NCI-H2227 (cell line): ENCODE data around the gene CCDC187.
A peak's percentile ranks its signal among the peaks of the same experiment; 100 is the strongest.

Source experiments
- DNase-seq: peaks from one replicate; lab custom pipeline; 2025; ENCODE audit not compliant: unreplicated experiment; lab: John Stamatoyannopoulos, UW

Gene CCDC187

DNA sequence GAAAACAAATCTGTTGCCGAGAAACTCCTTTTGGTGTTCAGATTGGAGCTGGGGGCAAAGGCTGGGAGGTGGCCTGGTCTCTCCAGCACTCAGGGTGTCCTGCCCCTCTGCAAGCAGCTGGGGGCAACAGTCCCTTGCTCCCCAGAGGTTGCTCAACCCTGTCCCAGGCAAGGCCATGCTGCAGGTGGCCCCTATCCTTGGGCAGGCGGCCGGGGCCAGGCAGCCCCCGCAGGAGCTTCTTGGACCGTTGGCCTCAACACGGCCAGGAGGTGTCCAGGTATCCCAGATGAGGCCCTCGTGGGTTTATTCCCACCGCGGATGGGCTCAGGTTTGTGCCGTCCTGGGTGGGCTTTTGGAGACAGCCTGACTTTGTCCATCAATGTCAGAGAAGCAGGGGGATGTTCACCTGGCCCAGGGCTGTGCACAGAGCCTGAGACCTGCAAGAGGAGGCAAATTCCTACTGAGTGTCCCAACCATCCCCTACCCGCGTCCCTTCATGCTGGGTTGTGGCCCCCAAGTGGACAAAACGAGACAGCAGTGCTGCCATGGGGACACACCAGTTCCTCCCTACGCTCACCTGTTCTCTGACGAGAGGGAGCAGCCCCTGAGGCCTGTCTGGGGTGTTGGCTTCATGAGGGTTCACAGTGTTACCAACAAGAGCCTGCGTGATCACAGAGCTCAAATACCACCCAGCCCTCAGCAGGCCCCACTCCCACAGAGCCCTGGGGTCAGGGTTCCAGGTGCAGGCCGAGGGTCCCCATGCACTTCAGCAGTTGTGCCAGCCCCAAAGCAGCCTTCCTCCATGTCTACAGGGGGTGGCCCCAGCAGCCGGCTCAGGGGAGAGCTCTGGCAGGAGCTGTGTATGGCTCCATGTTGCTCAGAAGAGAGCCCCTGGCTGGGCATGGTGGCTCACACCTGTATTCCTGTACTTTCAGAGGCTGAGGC, 9.5 kb upstream of the CCDC187 start:
- DNase-seq, result no peak

DNA sequence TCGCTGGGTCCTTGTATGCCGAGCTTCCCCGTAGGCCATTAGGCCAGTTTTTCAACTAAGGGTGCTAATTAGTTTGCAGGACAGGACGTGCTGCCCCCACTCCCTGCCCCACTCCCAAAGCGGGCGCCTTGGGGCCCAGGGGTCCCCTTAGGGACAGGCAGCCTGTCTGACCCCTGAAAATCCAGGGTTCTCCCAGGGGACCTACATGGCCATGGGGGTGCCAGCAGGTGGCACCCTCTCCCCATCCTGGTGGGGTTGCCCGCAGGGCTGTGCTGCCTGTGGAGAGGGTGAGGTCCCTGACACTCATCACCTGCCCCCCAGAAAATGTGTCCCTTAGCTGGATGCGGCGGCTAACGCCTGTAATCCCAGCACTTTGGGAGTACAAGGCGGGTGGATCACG, 8.5 kb upstream of the CCDC187 start:
- no peak for DNase-seq

DNA sequence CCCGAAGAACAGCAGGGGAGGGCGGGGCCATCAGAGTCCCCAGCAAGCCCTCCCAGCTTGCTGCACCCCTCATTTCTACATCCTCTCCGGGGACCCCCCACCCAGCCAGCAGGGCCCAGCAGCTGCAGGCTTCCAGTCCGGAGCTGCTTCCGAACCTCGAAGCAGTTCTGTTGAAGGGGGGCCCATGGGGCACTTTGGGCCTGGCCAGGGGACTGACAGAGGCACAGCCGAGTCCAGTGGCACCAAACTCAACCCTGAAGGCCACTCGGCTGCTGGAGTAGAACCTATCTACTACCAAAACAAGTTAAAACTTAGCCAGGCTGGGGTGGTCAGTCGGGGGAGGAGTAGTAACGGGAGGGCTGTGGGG, 8.1 kb upstream of the CCDC187 start:
- no peak for DNase-seq

DNA sequence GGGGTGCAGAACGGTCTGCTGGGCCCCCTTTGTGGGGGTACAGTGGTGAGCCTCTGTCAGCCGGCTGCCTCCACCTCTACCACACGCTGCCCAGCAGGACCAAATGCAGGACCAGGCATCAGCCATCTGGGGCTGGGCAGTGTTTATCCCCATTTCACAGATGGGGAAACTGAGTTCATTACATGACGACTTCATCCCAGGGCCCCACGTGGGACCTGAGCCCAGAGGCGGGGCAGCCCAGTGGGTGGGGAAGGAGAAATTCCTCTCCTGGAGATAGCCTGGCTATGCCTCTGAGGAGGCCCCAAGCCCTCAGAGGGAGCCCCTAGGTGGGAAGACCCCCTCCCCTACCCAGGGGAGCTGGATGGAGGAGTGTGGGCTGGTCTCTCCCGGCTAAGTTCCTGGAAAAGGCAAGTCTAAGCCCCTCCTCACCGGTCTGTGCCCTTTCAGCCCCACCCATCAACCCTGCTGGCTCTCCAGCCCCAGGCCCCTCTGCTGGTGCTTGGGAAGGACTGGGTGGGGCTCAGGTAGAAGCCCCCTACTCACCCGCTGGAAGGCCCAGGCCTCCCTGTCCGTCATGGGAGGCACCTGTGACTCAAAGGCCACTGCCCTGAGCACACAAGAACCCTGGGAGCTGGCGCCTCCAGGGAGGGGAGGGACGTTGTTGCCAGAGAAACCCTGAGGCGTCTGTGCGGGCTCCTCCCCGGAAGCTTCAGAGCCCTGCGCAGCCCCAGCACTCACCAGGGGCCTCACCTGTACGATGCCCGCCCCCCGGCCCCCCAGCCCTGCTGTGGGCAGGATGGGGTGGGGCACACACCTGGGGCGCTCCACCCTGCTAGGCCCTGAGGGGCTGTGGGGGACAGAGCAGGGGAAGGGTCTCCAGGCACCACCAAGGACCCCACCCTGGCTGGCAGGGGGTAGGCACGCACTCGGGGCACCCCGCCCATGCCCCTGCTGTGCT, 7.4 kb upstream of the CCDC187 start:
- DNase-seq, result peak; percentile 38

DNA sequence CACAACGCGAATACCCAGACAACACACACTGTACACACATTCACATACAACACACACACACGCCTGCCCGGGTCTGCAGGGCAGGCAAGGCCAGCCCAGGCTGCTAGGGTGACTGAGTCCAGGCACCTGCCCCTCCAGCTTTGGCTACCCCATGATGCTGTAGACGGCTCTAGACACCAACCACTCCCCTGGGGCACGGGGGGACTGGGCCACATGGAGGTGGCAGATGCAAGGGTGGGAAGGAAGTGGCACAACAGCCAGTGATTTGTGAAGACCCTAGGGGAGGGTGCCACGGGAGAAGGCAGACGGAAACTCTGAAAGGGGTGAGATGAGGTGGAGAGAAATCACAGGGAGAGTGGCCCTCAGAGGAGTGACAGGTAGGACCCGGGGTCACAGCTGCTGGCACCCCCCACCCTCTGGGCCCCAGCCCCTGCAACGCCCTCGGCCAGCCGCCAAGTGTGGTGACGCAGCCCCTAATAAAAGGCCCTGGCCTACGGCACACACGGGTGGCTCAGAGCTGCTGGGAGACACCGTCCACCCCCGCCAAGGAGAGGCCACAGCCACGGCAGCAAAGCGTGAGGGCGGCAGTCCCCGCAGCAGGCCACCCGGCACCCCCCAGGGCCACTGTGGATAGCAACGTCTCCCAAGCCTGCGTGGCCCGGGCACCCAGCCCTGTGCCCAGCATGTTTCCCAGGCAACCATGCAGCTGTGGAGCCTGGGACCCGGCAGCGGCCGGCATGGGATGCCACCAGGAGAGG, 6.6 kb upstream of the CCDC187 start:
- no peak for DNase-seq

DNA sequence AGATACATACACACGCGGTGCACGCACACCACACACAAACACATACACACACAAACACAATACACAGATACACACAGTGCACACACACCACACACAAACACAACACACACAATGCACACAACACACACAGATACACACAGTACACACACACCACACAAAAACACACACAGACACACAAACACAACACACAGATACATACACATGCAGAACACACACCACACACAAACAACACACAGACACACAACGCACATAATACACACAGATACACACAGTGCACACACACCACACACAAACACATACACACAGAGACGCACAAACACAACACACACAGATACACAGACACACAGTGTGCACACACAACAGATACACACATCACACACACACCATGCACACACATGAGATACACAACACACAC, 5.9 kb upstream of the CCDC187 start:
- DNase-seq, result no peak

DNA sequence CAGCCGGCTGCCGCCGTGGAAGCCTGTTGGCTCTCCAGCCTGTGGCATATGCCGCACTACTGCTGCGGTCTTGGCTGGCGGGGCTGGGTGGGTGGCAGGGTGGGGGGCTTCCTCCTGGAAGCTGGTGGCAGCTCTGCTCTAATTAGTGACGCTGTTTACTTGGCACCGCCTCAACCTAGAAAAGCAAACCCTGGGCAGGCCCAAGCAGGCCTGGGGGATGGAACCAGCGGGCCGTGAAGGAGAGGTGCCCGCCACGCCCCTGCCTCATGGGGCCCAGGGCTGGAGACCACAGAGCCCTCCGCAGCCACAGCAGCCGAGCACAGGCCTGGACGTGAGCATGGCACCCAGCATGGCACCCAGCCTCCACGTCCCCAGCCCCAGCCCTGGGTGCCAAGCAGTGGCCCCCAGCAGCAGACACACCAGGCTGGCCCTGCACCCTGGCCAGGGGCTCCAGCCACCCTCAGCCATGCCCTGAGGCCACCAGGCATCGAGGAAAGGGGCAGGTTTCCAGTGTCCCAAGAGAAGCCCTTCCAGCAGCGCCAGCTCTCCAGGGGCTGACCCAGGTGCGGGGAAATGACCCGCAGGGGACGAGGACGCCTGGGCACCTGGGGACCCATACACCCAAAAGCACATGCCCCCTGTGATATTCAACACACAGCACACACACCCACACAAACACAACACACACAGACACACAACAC, 5.4 kb upstream of the CCDC187 start:
- peak; percentile 43 for DNase-seq

DNA sequence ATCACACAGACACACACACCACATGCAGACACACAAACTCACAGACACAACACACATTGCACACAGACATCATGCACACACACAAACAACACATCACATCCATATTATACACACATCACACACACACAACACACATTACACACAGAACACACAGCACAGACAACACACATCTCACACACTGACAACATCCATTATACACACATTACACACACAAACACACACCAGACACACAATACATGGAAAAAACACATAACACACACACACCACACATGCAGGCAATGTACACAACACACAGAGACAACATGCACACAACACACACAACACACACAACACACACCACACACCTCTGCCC, 4.8 kb upstream of the CCDC187 start:
- DNase-seq, result no peak

DNA sequence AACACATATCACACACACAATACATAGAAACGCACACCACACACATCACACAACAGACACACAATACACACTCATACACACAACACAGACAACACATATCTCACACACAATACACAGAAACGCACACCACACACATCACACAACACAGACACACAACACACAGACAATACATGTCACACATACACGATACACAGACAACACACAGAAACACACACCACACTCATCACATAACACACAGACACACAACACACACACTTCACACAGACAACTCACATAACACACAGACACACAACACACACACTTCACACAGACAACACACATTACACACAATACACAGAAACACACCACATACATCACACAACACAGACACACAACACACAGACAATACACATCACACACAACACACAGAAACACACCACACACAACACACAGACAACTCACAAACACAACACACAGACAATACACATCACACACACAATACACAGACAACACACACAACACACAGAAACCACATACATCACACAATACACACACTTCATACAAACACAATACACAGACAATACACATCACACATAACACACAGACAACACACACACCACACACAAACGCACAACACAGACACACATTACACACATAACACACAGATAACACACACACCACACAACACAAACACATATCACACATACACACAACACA, 4.3 kb upstream of the CCDC187 start:
- no peak for DNase-seq

DNA sequence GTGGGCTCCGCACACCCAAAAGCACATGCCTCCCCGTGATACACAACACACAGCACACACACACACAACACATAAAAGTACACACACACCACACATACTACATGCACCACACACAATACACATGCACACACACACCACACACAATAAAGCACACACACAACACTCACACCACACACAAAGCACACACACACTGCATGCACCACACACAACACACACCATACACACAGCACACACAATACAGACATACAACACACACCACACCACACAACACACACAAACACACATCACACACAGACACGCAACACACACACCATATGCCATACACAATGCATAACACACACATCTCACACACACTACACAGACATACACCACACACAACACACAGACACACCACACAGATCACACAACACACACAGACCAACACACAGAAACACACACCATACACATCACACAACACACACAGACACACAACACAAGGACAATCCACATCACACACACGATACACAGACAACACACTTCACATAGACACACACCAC, 3.4 kb upstream of the CCDC187 start:
- DNase-seq, result no peak

DNA sequence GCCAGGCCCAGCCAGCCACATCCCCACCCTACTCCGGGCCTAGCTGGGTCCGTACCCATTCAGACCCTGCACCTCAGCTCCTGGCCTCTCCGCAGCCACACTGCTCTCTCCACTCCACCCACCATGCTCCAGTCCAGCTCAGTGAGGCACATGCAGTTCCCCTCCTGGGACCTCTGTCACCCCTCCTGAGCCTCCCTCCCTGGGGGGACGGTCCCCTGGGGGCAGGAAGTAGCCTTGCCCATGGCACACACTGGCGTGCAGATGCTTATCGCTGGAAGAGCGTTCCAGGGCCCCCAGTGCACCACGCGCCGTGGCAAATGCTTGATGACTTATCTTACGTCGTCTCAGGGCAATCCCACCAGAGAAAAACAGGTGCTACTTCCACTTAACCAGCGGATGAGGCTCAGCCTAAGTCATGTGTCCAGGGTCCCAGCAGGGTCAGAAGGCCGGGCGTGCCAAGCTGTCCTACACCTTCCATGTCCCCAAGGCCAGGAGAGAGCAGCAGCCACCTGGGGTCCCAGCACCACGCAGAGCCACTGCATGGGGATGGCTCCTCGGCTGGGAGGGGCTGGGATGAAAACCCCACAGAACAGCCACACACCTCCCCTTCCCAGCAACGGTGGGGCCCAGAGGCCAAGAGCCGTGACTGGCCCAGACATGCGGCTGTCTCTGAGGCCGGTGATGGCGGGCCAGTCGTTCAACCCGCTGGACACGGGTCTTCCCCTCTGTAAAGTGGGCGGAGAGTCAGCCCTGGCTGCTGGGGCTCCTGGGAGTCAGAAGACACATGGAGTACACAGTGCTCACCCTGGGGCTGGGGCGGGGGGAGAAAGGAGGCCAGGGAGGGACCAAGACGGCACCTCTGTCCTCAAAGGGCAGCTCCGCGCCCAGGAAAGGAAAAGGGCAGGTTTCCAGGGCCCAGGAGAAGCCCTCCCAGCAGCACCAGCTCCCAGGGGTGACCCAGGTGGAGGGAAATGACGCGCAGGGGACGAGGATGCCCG, 2.6 kb upstream of the CCDC187 start:
- DNase-seq, result no peak

DNA sequence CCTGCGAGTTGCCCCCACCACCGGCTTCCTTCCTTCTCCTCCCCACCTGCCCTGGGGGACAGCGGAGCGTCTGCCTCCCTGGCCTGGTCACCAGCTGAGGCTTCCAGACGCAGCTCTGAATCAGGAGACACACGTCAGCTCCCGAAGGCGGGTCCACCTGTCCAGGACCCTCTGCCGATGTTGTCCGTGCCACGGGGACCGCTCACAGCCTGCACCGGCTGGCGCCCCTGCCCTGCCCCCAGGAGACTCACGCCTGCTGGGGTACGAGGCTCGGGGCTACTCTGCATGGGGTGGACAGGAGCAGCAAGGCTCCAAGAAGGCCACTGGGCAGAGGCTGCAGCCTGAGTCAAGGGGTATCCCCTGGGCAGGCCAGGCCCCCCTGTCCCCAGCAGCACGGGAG, 1.9 kb upstream of the CCDC187 start:
- DNase-seq, result no peak

DNA sequence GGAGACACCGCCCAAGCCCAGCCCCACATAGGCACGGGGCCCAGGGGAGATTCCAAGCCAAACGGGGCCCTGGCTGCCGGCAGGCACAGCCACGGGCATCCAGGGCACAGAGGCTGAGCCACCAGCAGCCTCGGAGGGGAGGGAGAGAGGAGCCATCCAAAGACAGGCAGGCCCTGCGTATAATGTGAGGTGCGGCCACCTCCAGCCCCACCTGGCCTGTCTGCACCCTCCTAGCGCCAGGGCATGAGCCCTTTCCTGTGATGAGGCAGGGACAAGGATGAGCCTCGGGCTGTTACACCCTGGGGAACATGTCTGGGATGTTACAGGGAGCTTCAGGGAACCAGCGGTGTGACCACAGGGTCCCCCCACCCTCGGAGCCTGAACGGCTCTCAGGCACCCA, 1.1 kb upstream of the CCDC187 start:
- DNase-seq, result no peak

DNA sequence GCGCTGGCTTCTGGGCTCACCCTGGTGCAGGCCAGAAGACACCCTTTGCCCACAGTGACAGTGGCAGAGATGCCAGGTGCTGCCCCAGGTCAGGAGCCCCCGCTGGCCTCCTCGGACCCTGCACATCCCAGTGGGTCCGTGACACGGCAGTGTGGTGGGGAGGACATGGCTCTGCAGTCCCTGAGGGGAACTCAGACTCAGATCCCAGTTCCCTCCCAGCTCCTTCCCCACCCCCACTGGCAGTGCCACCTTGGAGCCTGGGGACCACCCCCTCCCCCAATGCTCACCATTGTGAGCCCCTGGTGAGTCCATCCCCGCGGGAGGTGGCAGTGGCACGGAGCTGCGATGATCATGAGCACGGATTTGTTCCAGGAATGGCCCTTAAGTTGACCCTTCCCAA, 562 bp upstream of the CCDC187 start:
- no peak for DNase-seq

DNA sequence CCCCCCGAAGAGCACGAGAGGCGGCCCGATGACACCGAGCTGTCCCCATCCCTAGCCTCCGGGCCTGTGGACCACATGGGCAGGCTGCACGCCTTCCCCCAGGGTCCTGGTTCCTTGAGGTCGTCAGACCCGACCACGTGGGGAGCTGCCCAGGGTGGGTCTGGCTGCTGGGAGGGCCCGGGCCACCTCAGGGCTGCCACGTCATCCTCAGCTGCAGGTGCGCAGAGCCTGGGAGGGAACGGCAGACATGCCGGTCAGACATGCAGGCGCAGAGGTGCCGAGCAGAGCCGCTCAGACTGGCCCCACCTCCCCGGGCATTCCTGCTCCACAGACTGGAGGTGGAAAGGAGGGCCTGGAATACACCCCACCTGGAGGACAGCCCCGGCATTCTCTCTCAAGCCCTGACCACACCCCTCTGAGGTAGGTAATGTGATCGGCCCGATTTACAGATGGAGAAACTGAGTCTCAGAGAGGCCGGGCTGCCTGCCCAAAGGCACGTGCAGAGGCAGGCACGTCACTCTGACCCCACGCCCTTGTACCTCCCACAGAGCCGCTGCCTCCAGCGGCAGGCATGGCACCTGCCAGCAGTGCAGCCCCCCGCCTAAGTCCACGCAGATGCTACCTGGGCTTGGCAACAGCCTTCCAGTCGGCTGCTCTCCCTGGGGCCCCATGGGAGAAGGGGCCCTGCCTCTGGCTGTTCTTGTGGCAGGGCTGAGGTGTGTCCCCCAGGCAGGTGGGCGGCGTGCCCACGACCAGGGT, 649 bp downstream of the CCDC187 start:
- DNase-seq, result no peak

DNA sequence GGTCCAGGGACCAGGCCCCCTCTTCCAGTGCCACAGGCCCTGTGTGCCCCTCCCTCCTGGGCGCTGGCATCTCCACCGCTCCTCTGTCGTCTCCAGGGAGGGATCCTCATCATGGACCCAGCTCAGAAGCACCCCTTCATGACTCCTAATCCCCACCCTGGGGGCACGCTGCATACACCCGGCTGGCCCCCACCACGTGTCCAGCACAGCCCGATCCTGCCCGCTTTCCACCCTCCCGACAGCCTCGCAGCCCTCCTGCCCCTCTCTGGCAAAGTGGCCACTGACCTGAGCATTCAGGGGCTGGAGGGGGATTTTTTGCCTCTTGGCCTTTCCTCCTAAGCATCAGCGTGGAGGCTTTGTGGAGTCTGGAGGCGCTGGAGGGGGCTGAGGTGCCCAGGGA, 1.4 kb downstream of the CCDC187 start:
- no peak for DNase-seq

DNA sequence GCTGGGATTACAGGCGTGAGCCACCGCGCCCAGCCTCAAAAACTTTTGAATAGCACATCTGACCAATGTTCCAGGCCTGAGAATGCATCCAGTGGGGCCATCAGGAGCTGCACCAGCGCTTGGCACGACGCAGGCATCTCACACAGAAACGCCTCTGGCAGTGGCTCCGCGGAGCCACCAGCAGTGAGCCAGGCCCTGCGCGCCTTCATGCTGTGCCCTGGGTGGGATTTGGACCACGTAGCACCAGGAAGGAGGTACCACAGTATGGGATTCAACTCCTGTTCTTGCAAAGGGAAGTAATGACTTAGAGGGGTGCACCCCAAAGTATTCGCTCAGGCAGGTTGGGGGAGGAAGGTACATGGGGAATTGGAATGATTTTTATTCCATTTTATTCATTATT, 3.0 kb downstream of the CCDC187 start:
- DNase-seq, result no peak

DNA sequence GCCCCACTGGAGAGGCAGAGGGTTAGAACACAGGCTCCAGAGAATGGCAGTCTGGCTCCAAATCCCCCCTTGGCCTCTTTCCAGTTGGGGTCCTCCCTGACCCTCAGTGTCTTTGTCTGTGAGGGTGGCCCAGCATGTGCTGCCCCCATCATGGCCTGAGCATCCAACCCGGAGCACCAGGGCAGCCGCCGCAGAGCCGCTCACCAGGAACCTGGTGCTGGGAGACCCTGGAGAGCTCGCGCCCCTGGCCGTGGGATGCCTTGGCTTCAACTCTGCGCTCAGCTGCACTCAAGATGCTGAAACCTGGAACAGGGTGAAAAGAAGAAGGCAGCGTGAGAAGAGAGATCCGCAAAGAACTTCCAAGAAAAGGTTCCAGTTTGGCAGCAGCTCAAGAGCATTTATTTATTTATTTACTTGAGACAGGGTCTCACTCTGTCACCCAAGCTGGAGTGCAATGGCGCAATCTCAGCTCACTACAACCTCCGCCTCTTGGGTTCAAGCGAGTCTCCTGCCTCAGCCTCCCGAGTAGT, 3.8 kb downstream of the CCDC187 start:
- DNase-seq, result no peak
